Subcutaneous abdominal adipose tissue (tissue), 5 donors: ENCODE data around the gene DHX38.
A peak's percentile ranks its signal among the peaks of the same experiment; 100 is the strongest.

ENCODE experiments used
- H3K27ac ChIP-seq: one replicate; pipeline ENCODE4 v1.7.0; 2013; ENCODE audit warnings: low read depth, mild to moderate bottlenecking, inconsistent platforms, low read length, moderate library complexity
- H3K27me3 ChIP-seq, 5 donors: one replicate each; pipeline ENCODE4 v1.7.0; 2013; ENCODE audit warnings: low read length in 5 of 5, inconsistent platforms in 1 of 5; ENCODE audit not compliant: control insufficient read depth in 5 of 5, insufficient read depth in 4 of 5
- H3K36me3 ChIP-seq, 5 donors: one replicate each; pipeline ENCODE4 v1.7.0; 2013; ENCODE audit warnings: low read length in 5 of 5; ENCODE audit not compliant: control insufficient read depth in 5 of 5, insufficient read depth in 5 of 5
- H3K4me1 ChIP-seq, 5 donors: one replicate each; pipeline ENCODE4 v1.7.0; 2013; ENCODE audit warnings: low read length in 5 of 5, mild to moderate bottlenecking in 3 of 5, moderate library complexity in 1 of 5; ENCODE audit not compliant: control insufficient read depth in 5 of 5, insufficient read depth in 5 of 5
- H3K4me3 ChIP-seq, 5 donors: one replicate each; pipeline ENCODE4 v1.7.0; 2013; ENCODE audit warnings: low read length in 5 of 5, low read depth in 1 of 5
- H3K9ac ChIP-seq, 5 donors: one replicate each; pipeline ENCODE4 v1.7.0; 2013; ENCODE audit warnings: low read length in 5 of 5, mild to moderate bottlenecking in 4 of 5, moderate library complexity in 3 of 5
- H3K9me3 ChIP-seq, 5 donors: one replicate each; pipeline ENCODE4 v1.7.0; 2013; ENCODE audit warnings: low read length in 5 of 5; ENCODE audit not compliant: control insufficient read depth in 5 of 5
- donor health status: healthy.
- donor health status: healthy.
- donor health status: healthy.
- donor health status: healthy.
- donor health status: healthy.

DHX38 gene

GRCh38 chr16:72112906-72113615 is 19.4 kb downstream of the DHX38 start:
- Histone ChIP-seq H3K9ac (no peak overlapping the region), H3K27ac (no peak overlapping the region), H3K4me1 (no peaks in the 10 kb centered on the region), H3K9me3 (no peaks in the 10 kb centered on the region), H3K36me3 (peaks cover 6 to 56% (median 54%) of the 10 kb centered on the region in 5 donors), H3K27me3 (no peaks in the 10 kb centered on the region), H3K4me3 (no peak overlapping the region)

GRCh38 chr16:72113616-72113945 is 19.9 kb downstream of the DHX38 start:
- no peaks in the 10 kb centered on the region for H3K27me3 ChIP-seq
- H3K36me3 ChIP-seq: peaks cover 6 to 50% (median 49%) of the 10 kb centered on the region in 5 donors
- no peaks in the 10 kb centered on the region for H3K4me1 ChIP-seq
- H3K27ac ChIP-seq: no peak overlapping the region
- H3K9me3 ChIP-seq: no peaks in the 10 kb centered on the region
- no peak overlapping the region for H3K4me3 ChIP-seq
- no peak overlapping the region for H3K9ac ChIP-seq

GRCh38 chr16:72120026-72120425 is 26.4 kb downstream of the DHX38 start:
- Histone ChIP-seq H3K9me3 (no peaks in the 10 kb centered on the region), H3K27me3 (no peaks in the 10 kb centered on the region), H3K27ac (no peak overlapping the region), H3K4me1 (peaks cover 0 to 7% (median 0%) of the 10 kb centered on the region in 5 donors), H3K9ac (no peak overlapping the region), H3K4me3 (no peak overlapping the region), H3K36me3 (no peaks in the 10 kb centered on the region)

- Histone ChIP-seq H3K27me3 (no peaks in the 10 kb centered on the region), H3K9ac (no peak overlapping the region), H3K9me3 (no peaks in the 10 kb centered on the region), H3K4me1 (peaks cover 0 to 14% (median 0%) of the 10 kb centered on the region in 5 donors), H3K4me3 (no peak overlapping the region), H3K36me3 (no peaks in the 10 kb centered on the region), H3K27ac (no peak overlapping the region)
Measured at GRCh38 chr16:72122308-72122707, 28.7 kb downstream of the DHX38 start.

GRCh38 chr16:72122916-72123315 is 29.3 kb downstream of the DHX38 start:
- H3K27me3 ChIP-seq: no peaks in the 10 kb centered on the region
- no peaks in the 10 kb centered on the region for H3K36me3 ChIP-seq
- no peak overlapping the region for H3K9ac ChIP-seq
- no peaks in the 10 kb centered on the region for H3K9me3 ChIP-seq
- no peak overlapping the region for H3K4me3 ChIP-seq
- H3K4me1 ChIP-seq: peaks cover 0 to 14% (median 0%) of the 10 kb centered on the region in 5 donors
- no peak overlapping the region for H3K27ac ChIP-seq

GRCh38 chr16:72123426-72123825 is 29.8 kb downstream of the DHX38 start:
- Histone ChIP-seq H3K27me3 (no peaks in the 10 kb centered on the region), H3K4me1 (peaks cover 0 to 14% (median 0%) of the 10 kb centered on the region in 5 donors), H3K9me3 (no peaks in the 10 kb centered on the region), H3K27ac (no peak overlapping the region), H3K9ac (no peak overlapping the region), H3K4me3 (no peak overlapping the region), H3K36me3 (no peaks in the 10 kb centered on the region)

- H3K9me3 ChIP-seq: no peaks in the 10 kb centered on the region
- no peak overlapping the region for H3K4me3 ChIP-seq
- H3K27me3 ChIP-seq: no peaks in the 10 kb centered on the region
- H3K4me1 ChIP-seq: peaks cover 0 to 14% (median 0%) of the 10 kb centered on the region in 5 donors
- no peaks in the 10 kb centered on the region for H3K36me3 ChIP-seq
- peak overlapping the region in 1 of 5 donors; percentile 2 for H3K9ac ChIP-seq
- H3K27ac ChIP-seq: no peak overlapping the region
Measured at GRCh38 chr16:72124148-72124547, 30.5 kb downstream of the DHX38 start.

GRCh38 chr16:72124761-72125634 is 31.4 kb downstream of the DHX38 start:
- no peak overlapping the region for H3K27ac ChIP-seq
- H3K4me3 ChIP-seq: peak overlapping the region in 2 of 5 donors; percentile 19 to 34

GRCh38 chr16:72125635-72126428 is 32.2 kb downstream of the DHX38 start:
- Histone ChIP-seq H3K9me3 (no peaks in the 10 kb centered on the region), H3K9ac (no peak overlapping the region), H3K4me3 (no peak overlapping the region), H3K27ac (no peak overlapping the region), H3K27me3 (no peaks in the 10 kb centered on the region), H3K4me1 (peaks cover 0 to 14% (median 0%) of the 10 kb centered on the region in 5 donors), H3K36me3 (no peaks in the 10 kb centered on the region)

More at GRCh38 chr16:72124761-72125634, 31.4 kb downstream of the DHX38 start:
- peaks cover 0 to 14% (median 0%) of the 10 kb centered on the region in 5 donors for H3K4me1 ChIP-seq
- H3K9ac ChIP-seq: peak overlapping the region in 1 of 5 donors; percentile 2
- no peaks in the 10 kb centered on the region for H3K9me3 ChIP-seq
- no peaks in the 10 kb centered on the region for H3K36me3 ChIP-seq
- H3K27me3 ChIP-seq: no peaks in the 10 kb centered on the region
